GM15510 (cell line): Measurements from ENCODE around the gene C11orf68.

ENCODE experiments used
- POLR2A ChIP-seq: IDR thresholded peaks from 3 replicates; pipeline ENCODE4 v1.6.1; 2011; ENCODE audit warnings: borderline replicate concordance; ENCODE audit not compliant: insufficient read length; ENCODE audit errors: extremely low read depth

The C11orf68 gene

DNA sequence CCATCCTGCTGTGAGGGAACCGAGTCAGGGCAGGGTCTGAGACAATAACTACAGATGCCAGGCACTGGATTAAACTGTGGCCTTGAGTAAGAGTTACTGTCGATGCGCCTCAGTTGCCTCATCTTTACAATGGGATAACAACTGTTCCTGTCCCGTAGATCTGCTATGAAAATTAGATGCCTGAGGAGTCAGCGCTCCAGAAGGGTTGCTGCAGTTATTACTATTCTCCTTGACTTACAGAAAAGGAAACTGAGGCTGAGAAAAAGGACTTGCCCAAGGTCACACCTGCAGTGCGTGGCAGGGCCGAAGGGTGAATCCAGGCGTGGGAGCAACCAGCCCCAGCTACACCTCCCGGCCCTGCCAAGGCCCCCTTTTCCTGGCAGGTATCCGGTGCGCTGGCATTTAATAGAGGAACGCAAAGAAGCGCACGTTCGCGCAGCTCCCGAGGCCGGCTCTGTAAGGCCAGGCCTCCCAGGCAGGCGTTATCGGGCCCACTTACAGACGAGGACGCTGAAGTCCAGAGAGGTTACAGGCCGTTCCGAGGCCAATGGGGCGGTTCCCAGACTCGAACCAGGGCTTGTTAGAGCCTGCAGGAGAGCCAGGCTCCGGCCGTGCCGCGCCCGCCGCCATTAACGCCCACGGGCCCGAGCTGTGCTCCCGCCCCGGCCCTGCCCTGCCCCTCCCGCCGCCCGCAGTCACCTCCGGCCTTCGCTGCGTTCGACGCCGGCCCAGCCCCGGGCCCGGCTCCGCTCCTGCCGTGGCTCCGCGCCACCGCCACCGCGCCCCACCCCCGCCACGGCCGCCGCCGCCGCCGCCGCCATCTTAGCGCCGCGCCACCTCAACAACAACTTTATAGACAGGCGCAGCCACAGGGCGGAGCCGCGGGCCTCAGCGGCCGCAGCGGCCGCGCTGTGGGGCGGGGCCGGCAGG, at the start of gene C11orf68:
Gene C11orf68 (minus strand): TSS at position 852 of the 930 bp plus-strand sequence. CDS start 31 bp downstream, at position 821.
- TF ChIP-seq POLR2A: peak; percentile 69

DNA sequence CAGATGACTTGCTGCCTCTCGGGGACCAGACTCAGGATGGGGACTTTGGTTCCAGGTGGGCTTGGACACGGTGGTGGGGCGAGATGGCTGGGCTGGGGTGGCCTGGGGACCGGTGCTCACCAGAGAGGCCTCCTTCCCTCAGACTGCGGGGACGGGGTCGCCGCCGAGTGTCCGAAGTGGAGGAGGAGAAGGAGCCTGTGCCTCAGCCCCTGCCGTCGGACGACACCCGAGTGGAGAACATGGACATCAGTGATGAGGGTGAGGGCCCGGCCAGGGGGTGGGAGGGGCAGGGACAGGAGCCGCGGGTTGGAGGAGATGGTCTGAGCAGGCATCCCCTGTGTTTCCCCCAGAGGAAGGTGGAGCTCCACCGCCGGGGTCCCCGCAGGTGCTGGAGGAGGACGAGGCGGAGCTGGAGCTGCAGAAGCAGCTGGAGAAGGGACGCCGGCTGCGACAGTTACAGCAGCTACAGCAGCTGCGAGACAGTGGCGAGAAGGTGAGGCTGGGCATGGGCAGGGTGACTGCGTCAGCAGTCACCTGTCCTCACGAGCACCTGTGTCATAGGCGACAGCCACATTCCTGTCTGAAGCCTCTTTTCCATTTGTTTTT, 48.6 kb upstream of the C11orf68 start:
- no peak for TF ChIP-seq POLR2A

DNA sequence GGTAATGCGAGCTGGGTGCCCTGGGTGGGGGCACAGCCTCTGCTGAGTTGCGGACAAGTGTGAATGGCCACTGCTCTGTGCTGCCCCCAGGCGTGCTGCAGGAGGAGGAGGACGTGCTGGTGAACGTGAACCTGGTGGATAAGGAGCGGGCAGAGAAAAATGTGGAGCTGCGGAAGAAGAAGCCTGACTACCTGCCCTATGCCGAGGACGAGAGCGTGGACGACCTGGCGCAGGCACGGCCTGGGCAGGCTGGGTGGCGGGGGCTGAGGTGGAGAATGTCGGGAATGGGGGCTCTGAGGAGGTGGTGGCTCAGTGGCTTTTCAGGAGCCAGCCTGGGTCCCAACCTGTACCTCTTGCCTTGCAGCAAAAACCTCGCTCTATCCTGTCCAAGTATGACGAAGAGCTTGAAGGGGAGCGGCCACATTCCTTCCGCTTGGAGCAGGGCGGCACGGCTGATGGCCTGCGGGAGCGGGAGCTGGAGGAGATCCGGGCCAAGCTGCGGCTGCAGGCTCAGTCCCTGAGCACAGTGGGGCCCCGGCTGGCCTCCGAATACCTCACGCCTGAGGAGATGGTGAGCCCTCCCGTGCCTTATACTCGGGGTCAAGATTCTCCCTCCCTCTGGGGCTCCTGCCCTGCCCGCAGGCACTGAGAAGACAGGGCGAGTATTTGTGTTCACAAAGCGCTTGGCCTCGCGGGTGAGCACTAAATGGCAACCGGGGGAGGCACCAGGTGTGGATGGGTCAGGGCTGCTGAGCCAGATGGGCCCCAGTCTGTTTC, 47.3 kb upstream of the C11orf68 start:
- no peak for TF ChIP-seq POLR2A

DNA sequence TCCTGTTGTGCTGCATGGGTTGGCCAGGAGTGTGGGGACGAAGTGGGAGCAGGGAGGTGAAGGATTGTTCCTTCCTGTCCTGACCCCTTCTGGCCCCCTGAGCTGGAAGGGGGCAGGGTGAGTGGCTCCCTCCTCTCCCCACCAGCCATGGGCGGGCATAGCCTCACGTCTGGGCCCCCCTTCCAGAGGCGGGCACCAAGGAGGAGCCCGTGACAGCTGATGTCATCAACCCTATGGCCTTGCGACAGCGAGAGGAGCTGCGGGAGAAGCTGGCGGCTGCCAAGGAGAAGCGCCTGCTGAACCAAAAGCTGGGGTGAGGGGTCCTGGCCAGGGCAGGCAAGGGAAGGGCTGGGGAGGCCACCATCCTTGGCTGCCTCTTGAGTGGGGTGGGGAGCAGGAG, 46.0 kb upstream of the C11orf68 start:
- TF ChIP-seq POLR2A: no peak

DNA sequence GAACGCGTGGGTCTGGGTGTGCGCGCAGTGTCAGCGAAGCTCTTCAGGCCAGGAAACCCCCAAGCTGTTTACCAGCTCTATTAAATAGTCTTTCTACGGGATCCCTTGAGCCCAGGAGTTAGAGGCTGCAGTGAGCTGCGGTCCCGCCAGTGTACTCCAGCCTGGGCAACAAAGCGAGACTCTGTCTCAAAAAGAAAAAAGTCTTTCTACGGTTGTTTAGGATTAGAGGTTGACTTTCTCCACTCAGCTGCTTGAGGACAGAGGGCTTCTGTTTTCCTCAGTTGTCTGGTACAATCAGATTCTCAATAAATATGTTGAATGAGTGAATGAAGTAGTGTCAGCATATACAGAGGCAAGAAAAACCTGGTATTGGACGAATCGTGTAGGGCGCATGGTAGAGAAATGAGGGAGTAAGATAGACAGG, 43.3 kb upstream of the C11orf68 start:
- TF ChIP-seq POLR2A: no peak

DNA sequence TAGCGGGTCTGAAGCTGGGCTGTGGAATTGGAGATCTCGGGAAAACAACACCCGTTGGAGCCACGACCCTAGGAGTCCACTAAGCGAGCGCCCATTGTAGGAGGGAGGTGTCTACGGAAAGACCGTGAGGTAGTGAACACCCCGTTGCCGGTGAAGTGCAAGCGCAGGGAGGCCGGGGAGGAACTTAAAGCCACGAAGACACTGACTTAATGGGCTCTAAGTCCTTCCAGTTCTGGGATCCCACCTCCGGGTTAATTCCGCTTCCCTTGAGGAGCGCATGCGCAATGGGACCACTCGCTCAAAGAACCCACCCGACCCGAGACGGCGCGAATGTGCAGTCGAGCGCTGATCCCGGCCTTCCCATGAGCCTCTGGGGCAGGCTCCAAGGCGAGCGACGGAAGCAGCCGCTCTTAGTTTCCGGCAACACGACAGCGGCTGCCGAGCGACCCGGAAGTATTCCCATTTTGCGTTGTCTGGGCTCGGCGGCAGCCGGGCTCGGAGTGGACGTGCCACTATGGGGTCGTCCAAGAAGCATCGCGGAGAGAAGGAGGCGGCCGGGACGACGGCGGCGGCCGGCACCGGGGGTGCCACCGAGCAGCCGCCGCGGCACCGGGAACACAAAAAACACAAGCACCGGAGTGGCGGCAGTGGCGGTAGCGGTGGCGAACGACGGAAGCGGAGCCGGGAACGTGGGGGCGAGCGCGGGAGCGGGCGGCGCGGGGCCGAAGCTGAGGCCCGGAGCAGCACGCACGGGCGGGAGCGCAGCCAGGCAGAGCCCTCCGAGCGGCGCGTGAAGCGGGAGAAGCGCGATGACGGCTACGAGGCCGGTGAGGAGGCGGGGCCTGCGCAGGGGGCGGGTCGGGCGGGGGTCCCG, 42.6 kb upstream of the C11orf68 start, which contains the start of gene SART1:
Gene SART1 (plus strand): TSS at position 468 of the 874 bp plus-strand sequence. CDS start 47 bp downstream, at position 515.
- TF ChIP-seq POLR2A: peak; percentile 91

DNA sequence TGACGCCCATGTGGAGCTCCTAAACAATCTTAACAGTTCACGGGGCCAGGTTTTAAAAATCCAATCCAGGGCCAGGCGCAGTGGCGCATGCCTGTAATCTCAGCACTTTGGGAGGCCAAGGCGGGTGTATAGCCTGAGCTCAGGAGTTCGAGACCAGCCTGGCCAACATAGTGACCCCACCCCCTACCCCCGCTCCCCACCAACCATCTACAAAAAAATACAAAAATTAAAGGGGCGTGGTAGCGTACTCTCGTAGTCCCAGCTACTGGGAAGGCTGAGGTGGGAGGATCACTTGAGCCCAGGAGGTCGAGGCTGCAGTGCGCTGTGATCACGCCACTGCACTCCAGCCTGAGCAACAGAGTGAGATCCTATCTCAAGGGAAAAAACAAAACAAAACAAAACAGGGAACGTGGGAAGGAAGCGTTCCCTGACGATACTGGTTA, 42.0 kb upstream of the C11orf68 start:
- TF ChIP-seq POLR2A: no peak

DNA sequence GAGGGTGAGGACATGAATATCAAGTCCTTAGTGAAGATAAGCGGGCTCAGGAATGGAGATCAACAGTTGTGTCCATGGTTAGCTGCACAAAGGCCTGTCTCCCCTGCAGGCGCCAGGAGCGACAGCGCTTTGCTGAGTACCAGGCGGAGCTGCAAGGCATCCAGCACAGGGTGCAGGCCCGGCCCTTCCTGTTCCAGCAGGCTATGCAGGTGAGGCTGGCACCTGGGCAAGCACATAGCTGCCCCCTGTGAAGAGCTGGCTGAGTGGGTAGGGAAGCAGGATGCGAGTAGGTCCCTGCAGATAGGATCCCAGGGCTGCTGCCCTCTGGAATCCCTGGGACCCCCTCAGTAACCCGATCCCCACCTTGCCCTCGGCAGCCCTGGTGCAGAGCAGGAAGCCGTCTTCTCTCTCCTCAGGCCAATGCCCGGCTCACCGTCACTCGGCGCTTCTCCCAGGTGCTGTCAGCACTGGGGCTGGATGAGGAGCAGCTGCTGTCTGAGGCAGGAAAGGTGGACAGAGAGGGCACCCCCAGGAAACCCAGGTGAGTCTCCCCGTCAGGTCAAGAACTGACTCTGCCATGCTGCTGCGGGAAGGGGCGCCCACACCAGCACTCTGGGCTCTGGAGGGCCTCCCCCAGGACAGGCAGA, 40.0 kb upstream of the C11orf68 start:
- no peak for TF ChIP-seq POLR2A

DNA sequence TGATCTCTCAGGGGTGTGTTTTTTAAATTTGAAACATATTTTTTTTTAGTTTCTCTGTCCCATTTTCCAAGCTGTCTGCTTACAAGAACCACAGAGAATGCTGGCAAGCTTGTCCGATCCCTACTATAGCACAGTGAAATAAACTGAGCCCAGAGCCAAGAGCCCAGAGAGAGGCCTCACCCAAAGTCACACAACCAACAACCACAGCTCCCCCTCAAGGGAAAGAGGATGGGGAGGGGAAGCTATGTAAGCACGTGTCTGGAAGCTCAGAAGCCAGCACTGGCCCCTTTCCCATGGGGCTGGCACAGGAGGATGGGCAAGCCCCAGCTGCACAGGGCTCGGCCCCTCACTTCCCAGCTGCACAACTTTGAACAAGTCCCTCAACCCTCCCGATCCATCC, 39.4 kb upstream of the C11orf68 start:
- no peak for TF ChIP-seq POLR2A

DNA sequence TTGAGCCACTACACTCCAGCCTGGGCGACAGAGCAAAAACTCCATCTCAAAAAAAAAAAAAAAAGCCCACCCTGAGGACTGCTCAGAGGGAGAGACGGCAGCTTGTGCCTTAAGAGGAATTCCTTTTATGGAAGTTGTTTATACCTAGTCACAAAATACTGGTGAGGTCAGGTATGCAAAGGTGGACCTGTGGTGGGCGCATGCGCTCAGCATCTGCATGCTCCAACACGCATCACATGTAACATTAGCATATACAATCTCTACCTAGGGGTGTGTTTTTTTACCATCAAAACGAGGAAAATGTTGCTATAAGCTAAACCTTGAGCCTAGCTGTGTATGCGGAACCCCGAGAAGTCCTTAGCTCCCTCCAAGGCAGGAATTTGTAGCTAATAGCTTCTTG, 35.9 kb upstream of the C11orf68 start:
- TF ChIP-seq POLR2A: no peak

DNA sequence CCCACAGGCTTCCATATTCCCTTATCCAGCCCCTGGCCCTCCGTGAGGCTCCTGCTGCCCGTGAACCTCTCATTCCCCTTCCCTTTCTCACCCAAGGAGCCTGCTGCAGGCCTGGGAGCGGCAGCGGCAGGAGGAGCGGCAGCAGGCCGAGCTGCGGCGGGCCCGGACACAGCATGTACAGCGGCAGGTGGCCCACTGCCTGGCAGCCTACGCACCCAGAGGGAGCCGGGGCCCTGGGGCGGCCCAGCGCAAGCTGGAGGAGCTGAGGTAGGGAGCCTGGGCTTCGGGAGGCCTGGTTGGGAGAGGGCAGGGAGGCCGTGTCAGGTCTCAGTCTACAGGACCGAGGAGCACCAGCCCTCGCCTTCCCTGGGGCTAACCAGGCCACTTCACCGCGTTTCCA, 34.6 kb upstream of the C11orf68 start:
- no peak for TF ChIP-seq POLR2A

DNA sequence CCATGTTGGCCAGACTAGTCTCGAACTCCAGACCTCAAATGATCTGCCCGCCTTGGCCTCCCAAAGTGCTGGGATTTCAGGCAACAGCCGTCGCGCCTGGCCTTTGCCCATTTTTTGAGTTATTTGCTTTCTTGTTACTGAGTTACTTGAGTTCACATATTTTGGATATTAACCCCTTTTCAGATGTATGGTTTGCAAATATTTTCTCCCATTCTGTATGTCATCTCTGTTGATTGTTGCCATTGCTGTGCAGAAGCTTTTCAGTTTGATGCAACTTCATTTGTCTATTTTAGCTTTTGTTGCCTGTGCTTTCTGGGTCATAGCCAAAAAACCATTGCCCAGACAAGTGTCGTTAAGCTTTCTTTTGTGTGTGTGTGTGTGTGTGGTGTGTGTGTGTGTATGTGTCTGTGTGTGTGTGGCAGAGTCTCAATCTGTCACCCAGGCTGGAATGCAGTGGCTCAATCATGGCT, 33.2 kb upstream of the C11orf68 start:
- no peak for TF ChIP-seq POLR2A

DNA sequence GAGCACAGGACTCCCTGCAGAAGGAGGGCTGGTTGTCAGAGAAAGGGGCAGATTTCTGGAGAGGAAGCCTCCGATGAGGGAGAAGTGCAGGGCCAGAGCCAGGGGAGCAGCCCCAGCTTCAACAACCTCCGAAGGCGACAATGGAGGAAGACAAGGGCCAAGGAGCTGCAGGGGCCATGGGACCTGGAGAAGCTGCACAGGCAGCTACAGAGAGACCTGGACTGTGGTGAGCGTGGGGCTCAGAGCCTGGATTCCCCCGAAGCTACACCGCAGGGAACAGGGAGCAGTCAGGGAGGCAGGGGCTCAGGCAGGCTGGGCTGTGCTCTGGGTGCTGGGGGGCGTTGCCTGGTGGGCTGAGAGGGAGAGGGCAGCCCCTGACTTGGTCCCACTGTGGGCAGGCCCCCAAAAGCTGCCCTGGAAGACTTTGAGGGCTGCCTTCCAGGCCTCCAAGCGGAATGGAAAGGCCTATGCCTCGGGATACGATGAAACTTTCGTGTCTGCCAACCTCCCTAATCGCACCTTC, 28.8 kb upstream of the C11orf68 start:
- no peak for TF ChIP-seq POLR2A

DNA sequence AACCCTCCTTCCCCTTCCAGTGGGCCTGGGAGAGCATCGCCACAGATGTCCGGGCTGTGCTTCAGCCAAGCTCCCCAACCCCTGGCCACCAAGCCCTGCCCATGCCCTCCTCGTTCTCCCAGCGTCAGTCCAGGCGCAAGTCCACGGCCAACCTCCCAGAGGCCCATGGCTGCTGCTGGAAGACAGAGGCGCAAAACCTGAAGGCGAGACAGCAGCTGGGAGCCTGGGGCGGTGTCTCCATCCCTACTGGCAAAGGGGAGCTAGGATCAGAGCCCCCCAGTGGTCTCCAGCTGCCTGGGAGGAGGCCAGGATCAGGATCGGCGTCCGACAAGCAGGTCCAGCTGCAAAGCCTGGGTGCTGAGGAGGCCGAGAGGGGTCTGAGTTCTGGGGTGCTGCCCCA, 28.3 kb upstream of the C11orf68 start:
- no peak for TF ChIP-seq POLR2A

DNA sequence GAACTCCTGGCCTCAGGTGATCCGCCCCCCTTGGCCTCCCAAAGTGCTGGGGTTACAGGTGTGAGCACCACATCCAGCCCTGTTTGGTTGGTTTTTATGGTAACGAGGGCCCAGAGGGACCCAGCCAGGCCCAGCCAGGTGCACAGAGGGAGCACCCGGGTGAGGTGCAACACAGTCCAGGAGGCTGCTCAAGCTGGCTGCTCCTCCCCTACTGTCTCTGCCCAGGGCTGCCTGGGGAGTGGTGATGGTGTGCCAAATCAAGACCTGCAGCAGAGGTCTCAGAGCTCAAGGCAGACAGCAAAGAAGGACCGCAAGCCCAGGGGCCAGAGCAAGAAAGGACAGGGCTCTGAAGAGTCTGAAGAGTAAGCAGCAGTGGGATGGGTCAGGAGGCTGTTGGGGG, 27.8 kb upstream of the C11orf68 start:
- no peak for TF ChIP-seq POLR2A
